ENCODE results near the gene CMSS1. TPM values are rescaled to one million over a fixed set of nuclear protein-coding genes. Genes with fewer than 3 reads are reported as not detected.

CMSS1 gene
- total and polyA plus RNA-seq, 2 of the 13 experiments (the other 11 are each of a cell fraction or from before 2014, with no cell fraction given), result 6.4 to 48.7 TPM

- Histone ChIP-seq H3K79me2 (ENCODE audit: insufficient read depth, low read length) (no peaks in the 10 kb centered on the region), H3K36me3 (replicated peaks in 1 of 2; ENCODE audit: control insufficient read depth in 1 of 2, insufficient read depth in 2 of 2, low read length in 2 of 2) (peaks cover 0 to 4% of the 10 kb centered on the region in 2 experiments; a peak in 2 of 5 replicates), H3K27me3 (ENCODE audit: control insufficient read depth in 1 of 2, insufficient read depth in 2 of 2, low read length in 2 of 2) (no peaks in the 10 kb centered on the region), H3K9ac (ENCODE audit: insufficient read depth, low read depth, low read length) (no peak overlapping the region), H3K4me2 (ENCODE audit: low read depth, low read length) (no peak overlapping the region), H3K27ac (ENCODE audit: extremely low read length, insufficient read depth, low read length) (no peak overlapping the region), H4K20me1 (ENCODE audit: insufficient read depth, low read length) (no peaks in the 10 kb centered on the region), H2AFZ (ENCODE audit: low read length) (no peak overlapping the region), H3K4me3 (replicated peaks in 1 of 3; ENCODE audit: insufficient read depth in 1 of 3, low read depth in 2 of 3, low read length in 3 of 3) (no peak overlapping the region), H3K4me1 (ENCODE audit: insufficient read depth, low read length) (no peaks in the 10 kb centered on the region), H3K9me3 (ENCODE audit: low read length) (no peaks in the 10 kb centered on the region)
- ATAC-seq (no peak), DNase-seq (ENCODE audit: low spot score) (no peak), FAIRE-seq (no peak)
- 100% methylated on average over 3 of the region's 3 CpGs for WGBS (ENCODE audit: low lambda C conversion rate)
- ChIA-PET POLR2A (no interaction called here), CTCF (ENCODE audit: low intra/inter-chr PET ratio, low total read pairs) (no interaction called here)
- intact Hi-C loops (cut with micrococcal nuclease; ENCODE audit: unreplicated experiment) (no loop called here), in situ Hi-C loops (cut with HindIII; ENCODE audit: extremely low pct_ligation_motif_present, low pct_unique_long_range_greater_than_20kb) (no loop called here)
- TF ChIP-seq ZNF709 (CRISPR knock-in tag; IDR thresholded peaks at IDR 0.05) (no peak), SRY (CRISPR knock-in tag; IDR thresholded peaks at IDR 0.05) (no peak)
- BruUV-seq (replicated peaks), result no TSS peak
Observed at GRCh38 chr3:100170486-100170885, 352.8 kb downstream of the CMSS1 start.

- Histone ChIP-seq H4K20me1 (ENCODE audit: insufficient read depth, low read length) (no peaks in the 10 kb centered on the region), H3K27ac (ENCODE audit: extremely low read length, insufficient read depth, low read length) (no peak overlapping the region), H3K79me2 (ENCODE audit: insufficient read depth, low read length) (no peaks in the 10 kb centered on the region), H2AFZ (ENCODE audit: low read length) (no peak overlapping the region), H3K9me3 (ENCODE audit: low read length) (no peaks in the 10 kb centered on the region), H3K27me3 (ENCODE audit: control insufficient read depth in 1 of 2, insufficient read depth in 2 of 2, low read length in 2 of 2) (no peaks in the 10 kb centered on the region), H3K36me3 (replicated peaks in 1 of 2; ENCODE audit: control insufficient read depth in 1 of 2, insufficient read depth in 2 of 2, low read length in 2 of 2) (peaks cover 0 to 4% of the 10 kb centered on the region in 2 experiments; a peak in 2 of 5 replicates), H3K9ac (ENCODE audit: insufficient read depth, low read depth, low read length) (no peak overlapping the region), H3K4me2 (ENCODE audit: low read depth, low read length) (no peak overlapping the region), H3K4me1 (ENCODE audit: insufficient read depth, low read length) (no peaks in the 10 kb centered on the region), H3K4me3 (replicated peaks in 1 of 3; ENCODE audit: insufficient read depth in 1 of 3, low read depth in 2 of 3, low read length in 3 of 3) (no peak overlapping the region)
- WGBS (ENCODE audit: low lambda C conversion rate), result 92% methylated on average over 6 of the region's 6 CpGs
- FAIRE-seq (no peak), DNase-seq (ENCODE audit: low spot score) (no peak), ATAC-seq (no peak)
- intact Hi-C loops (cut with micrococcal nuclease; ENCODE audit: unreplicated experiment), result no loop called here
- ChIA-PET CTCF (ENCODE audit: low intra/inter-chr PET ratio, low total read pairs) (no interaction called here), POLR2A (no interaction called here)
- no TSS peak for BruUV-seq (replicated peaks)
- in situ Hi-C loops (cut with HindIII; ENCODE audit: extremely low pct_ligation_motif_present, low pct_unique_long_range_greater_than_20kb), result no loop called here
- no peak for TF ChIP-seq ZNF777 (CRISPR knock-in tag; IDR thresholded peaks at IDR 0.05)
- TF ChIP-seq ZBTB44 (CRISPR knock-in tag; IDR thresholded peaks at IDR 0.05), result no peak
- TF ChIP-seq HDAC6 (IDR thresholded peaks at IDR 0.05; ENCODE audit: low read depth, low read length), result no peak
- TF ChIP-seq ZBTB42 (CRISPR knock-in tag; IDR thresholded peaks at IDR 0.05), result no peak
- TF ChIP-seq SP2 (CRISPR knock-in tag; IDR thresholded peaks at IDR 0.05), result no peak
- TF ChIP-seq NCOR1 (IDR thresholded peaks at IDR 0.05; ENCODE audit: borderline replicate concordance, low read length), result no peak
- TF ChIP-seq THRA (CRISPR knock-in tag; IDR thresholded peaks at IDR 0.05; ENCODE audit: borderline replicate concordance), result no peak
- TF ChIP-seq GLI4 (CRISPR knock-in tag; IDR thresholded peaks at IDR 0.05; ENCODE audit: borderline replicate concordance), result no peak
- no peak for TF ChIP-seq ZNF766 (CRISPR knock-in tag; IDR thresholded peaks at IDR 0.05; ENCODE audit: borderline replicate concordance)
- no peak for TF ChIP-seq THYN1 (CRISPR knock-in tag; IDR thresholded peaks at IDR 0.05; ENCODE audit: borderline replicate concordance, low read depth)
- no peak for TF ChIP-seq MYC (CRISPR knock-in tag; IDR thresholded peaks at IDR 0.05; ENCODE audit: borderline replicate concordance)
- TF ChIP-seq ZNF138 (CRISPR knock-in tag; IDR thresholded peaks at IDR 0.05; ENCODE audit: low read depth), result no peak
- TF ChIP-seq CREBL2 (CRISPR knock-in tag; IDR thresholded peaks at IDR 0.05; ENCODE audit: borderline replicate concordance), result no peak
- no peak for TF ChIP-seq ZNF546 (CRISPR knock-in tag; conservative IDR thresholded peaks at IDR 0.05)
Observed at GRCh38 chr3:100171211-100171914, 353.7 kb downstream of the CMSS1 start.

Measured in HepG2 (cell line).